Hepatocyte (in vitro differentiated cells): Measurements from ENCODE around the gene SCN7A. TPM values are rescaled to one million over a fixed set of nuclear protein-coding genes. Genes with fewer than 3 reads are reported as not detected.
A peak's percentile ranks its signal among the peaks of the same experiment; 100 is the strongest.

Experiments
- DNase-seq: peaks from one replicate; pipeline ENCODE4 v3.0.0-alpha.2; 2016; ENCODE audit warnings: low spot score
- H2AFZ ChIP-seq: fragments of 200-600 bp; sonication (generic); 2 replicates; pipeline ENCODE4 v1.6.0; 2016; ENCODE audit warnings: antibody characterized with exemption, mild to moderate bottlenecking
- H3K27ac ChIP-seq: fragments of 200-600 bp; sonication (generic); 2 replicates; pipeline ENCODE4 v1.5.1; 2016; ENCODE audit warnings: mild to moderate bottlenecking
- H3K27me3 ChIP-seq: fragments of 200-600 bp; sonication (generic); 2 replicates; pipeline ENCODE4 v1.6.1; 2016
- H3K36me3 ChIP-seq: fragments of 200-600 bp; sonication (generic); replicated peaks from 2 replicates; pipeline ENCODE4 v1.5.1; 2016; ENCODE audit warnings: low read depth; ENCODE audit not compliant: insufficient read depth
- H3K4me1 ChIP-seq: fragments of 200-600 bp; sonication (generic); 2 replicates; pipeline ENCODE4 v1.5.1; 2016; ENCODE audit warnings: mild to moderate bottlenecking, moderate library complexity; ENCODE audit not compliant: insufficient read depth
- H3K4me2 ChIP-seq: fragments of 200-600 bp; sonication (generic); 2 replicates; pipeline ENCODE4 v1.6.0; 2016
- H3K4me3 ChIP-seq: fragments of 200-600 bp; sonication (generic); 2 replicates; pipeline ENCODE4 v1.5.1; 2016; ENCODE audit warnings: mild to moderate bottlenecking
- H3K79me2 ChIP-seq: fragments of 200-600 bp; sonication (generic); 2 replicates; pipeline ENCODE4 v1.6.0; 2017; ENCODE audit warnings: mild to moderate bottlenecking
- H3K9me2 ChIP-seq: fragments of 200-600 bp; sonication (generic); replicated peaks from 2 replicates; pipeline ENCODE4 v1.6.0; 2017; ENCODE audit warnings: mild to moderate bottlenecking; ENCODE audit not compliant: insufficient read depth
- H3K9me3 ChIP-seq: fragments of 200-600 bp; sonication (generic); 2 replicates; pipeline ENCODE4 v1.5.1; 2016; ENCODE audit warnings: low read depth, mild to moderate bottlenecking
- H4K20me1 ChIP-seq: fragments of 200-600 bp; sonication (generic); 2 replicates; pipeline ENCODE4 v1.6.0; 2016; ENCODE audit warnings: mild to moderate bottlenecking; ENCODE audit not compliant: insufficient read depth, poor library complexity, severe bottlenecking
- CTCF ChIP-seq: fragments of 200-600 bp; sonication (generic); IDR thresholded peaks from 2 replicates; pipeline ENCODE4 v1.5.1; 2016; ENCODE audit warnings: antibody characterized with exemption, mild to moderate bottlenecking; ENCODE audit not compliant: poor library complexity
- EZH2 ChIP-seq: fragments of 200-600 bp; sonication (generic); IDR thresholded peaks from 2 replicates; pipeline ENCODE4 v1.6.1; 2016; ENCODE audit warnings: antibody characterized with exemption, mild to moderate bottlenecking, borderline replicate concordance
- EZH2phosphoT487 ChIP-seq: fragments of 200-600 bp; sonication (generic); IDR thresholded peaks from one replicate; pipeline ENCODE4 v1.6.1; 2018; ENCODE audit warnings: antibody characterized with exemption, mild to moderate bottlenecking, low read depth, moderate library complexity; ENCODE audit not compliant: unreplicated experiment, severe bottlenecking
- WGBS: methylation state at CpG from one replicate; pipeline ENCODE4 v1.1.6; 2016; ENCODE audit warnings: low lambda C conversion rate; ENCODE audit errors: missing lambda C conversion rate; 5-methylcytosine and 5-hydroxymethylcytosine counted together
- polyA plus RNA-seq: library from polyadenylated mRNA; unstranded; fragments of >200 nt; fragmentation: Nextera tagmentation; extraction: Ambion mirVana; gene quantifications from 2 replicates; pipeline ENCODE4 v1.2.1, GENCODE V29; 2016
- total RNA-seq: library from RNA; depleted of rRNA; stranded (reverse); fragments of >200 nt; gene quantifications from 2 replicates; pipeline ENCODE4 v1.2.3, GENCODE V29; 2014

SCN7A gene
- total RNA-seq (4.9 and 5.0 TPM in 2 replicates), polyA plus RNA-seq (0.29 and 0.63 TPM in 2 replicates)

- H2AFZ ChIP-seq: no peak within 1 kb of the TSS
- 0% methylated on average over 11 of the region's 16 CpGs for WGBS
- H3K4me1 ChIP-seq: no peaks in the 10 kb centered on the region
- peaks cover 3% of the 10 kb centered on the region for H3K27me3 ChIP-seq
- peak within 1 kb of the TSS; percentile 63 for H3K4me2 ChIP-seq
- no peak within 1 kb of the TSS for H3K27ac ChIP-seq
- no peaks in the 10 kb centered on the region for H3K79me2 ChIP-seq
- no peak for TF ChIP-seq EZH2
- no peak for TF ChIP-seq EZH2phosphoT487
- no peak for TF ChIP-seq CTCF
- H3K36me3 ChIP-seq: no peaks in the 10 kb centered on the region
- H3K9me2 ChIP-seq: peaks cover 4% of the 10 kb centered on the region
- H3K9me3 ChIP-seq: no peaks in the 10 kb centered on the region
- peak; percentile 77 for DNase-seq
- H4K20me1 ChIP-seq: no peaks in the 10 kb centered on the region
- no peak within 1 kb of the TSS for H3K4me3 ChIP-seq
These were observed at the start of gene SCN7A for GRCh38 chr2:166494140-166494624. TSS of gene SCN7A (minus strand) at chr2:166494249. CDS start at chr2:166477696, 16,553 bp downstream.

GRCh38 chr2:166539340-166540162 lies 45.5 kb upstream of the SCN7A start:
- no peaks in the 10 kb centered on the region for H4K20me1 ChIP-seq
- peak; percentile 74 for DNase-seq
- no peaks in the 10 kb centered on the region for H3K4me1 ChIP-seq
- no peak overlapping the region for H3K27ac ChIP-seq
- H3K9me2 ChIP-seq: no peaks in the 10 kb centered on the region
- H3K4me3 ChIP-seq: no peak overlapping the region
- H3K27me3 ChIP-seq: no peaks in the 10 kb centered on the region
- H3K79me2 ChIP-seq: no peaks in the 10 kb centered on the region
- no peak overlapping the region for H2AFZ ChIP-seq
- H3K9me3 ChIP-seq: no peaks in the 10 kb centered on the region
- peak; percentile 88 for TF ChIP-seq CTCF
- TF ChIP-seq EZH2phosphoT487: no peak
- peak overlapping the region; percentile 50 for H3K4me2 ChIP-seq
- 33% methylated on average over 9 of the region's 9 CpGs for WGBS
- no peaks in the 10 kb centered on the region for H3K36me3 ChIP-seq

DNA sequence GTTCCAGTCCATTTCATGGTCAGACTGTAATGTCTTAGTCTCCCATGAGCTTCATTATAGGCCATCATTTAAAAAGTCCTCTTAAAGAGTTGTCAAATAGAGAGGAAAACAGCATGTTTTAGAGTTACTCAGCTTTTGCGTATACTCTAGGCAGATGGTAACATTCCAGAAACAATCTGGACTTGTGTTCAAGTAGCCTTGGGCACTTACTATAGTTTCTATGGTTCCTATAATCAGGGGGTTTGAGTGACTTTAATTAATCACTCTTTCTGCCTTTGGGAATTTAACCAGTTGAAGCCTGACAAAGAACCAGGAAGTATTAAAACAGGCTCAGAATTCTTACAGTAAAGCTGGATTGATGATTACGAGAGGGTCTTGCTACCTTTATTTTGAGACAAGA lies 42.1 kb upstream of the SCN7A start:
- Histone ChIP-seq H3K4me2 (no peak overlapping the region), H3K27me3 (no peaks in the 10 kb centered on the region), H4K20me1 (no peaks in the 10 kb centered on the region), H3K27ac (no peak overlapping the region), H3K4me1 (no peaks in the 10 kb centered on the region), H2AFZ (no peak overlapping the region), H3K36me3 (no peaks in the 10 kb centered on the region), H3K9me2 (no peaks in the 10 kb centered on the region), H3K9me3 (no peaks in the 10 kb centered on the region), H3K79me2 (no peaks in the 10 kb centered on the region), H3K4me3 (no peak overlapping the region)
- 72% methylated on average over 2 of the region's 2 CpGs for WGBS
- TF ChIP-seq EZH2phosphoT487: no peak
- TF ChIP-seq CTCF: no peak
- no peak for TF ChIP-seq EZH2
- no peak for DNase-seq
